Ovary (tissue), 3 donors: ENCODE measurements around the gene SVBP.

ENCODE experiments used
- CTCF ChIP-seq, 3 donors: fragments of 450-650 bp in 2 of 3; fragments of 200-600 bp in 1 of 3; IDR thresholded peaks; one replicate each; pipeline versions ENCODE4 v1.5.1 to v1.8.0; 2016 to 2022; ENCODE audit warnings: antibody characterized with exemption in 3 of 3, mild to moderate bottlenecking in 1 of 3
- EP300 ChIP-seq: sonication (generic); formaldehyde crosslinking; IDR thresholded peaks from one replicate; pipeline ENCODE4 v1.6.1; 2017; ENCODE audit warnings: antibody characterized with exemption
- donor health status: DM: no; HTN: no; CAD: no.

- no peak for TF ChIP-seq EP300
- no peak for TF ChIP-seq CTCF (IDR thresholded peaks at IDR 0.05)
Measured at GRCh38 chr1:42762269-42762668, 54.9 kb downstream of the SVBP start.
